ENCODE data around the gene KCNT1.

KCNT1 gene

DNA sequence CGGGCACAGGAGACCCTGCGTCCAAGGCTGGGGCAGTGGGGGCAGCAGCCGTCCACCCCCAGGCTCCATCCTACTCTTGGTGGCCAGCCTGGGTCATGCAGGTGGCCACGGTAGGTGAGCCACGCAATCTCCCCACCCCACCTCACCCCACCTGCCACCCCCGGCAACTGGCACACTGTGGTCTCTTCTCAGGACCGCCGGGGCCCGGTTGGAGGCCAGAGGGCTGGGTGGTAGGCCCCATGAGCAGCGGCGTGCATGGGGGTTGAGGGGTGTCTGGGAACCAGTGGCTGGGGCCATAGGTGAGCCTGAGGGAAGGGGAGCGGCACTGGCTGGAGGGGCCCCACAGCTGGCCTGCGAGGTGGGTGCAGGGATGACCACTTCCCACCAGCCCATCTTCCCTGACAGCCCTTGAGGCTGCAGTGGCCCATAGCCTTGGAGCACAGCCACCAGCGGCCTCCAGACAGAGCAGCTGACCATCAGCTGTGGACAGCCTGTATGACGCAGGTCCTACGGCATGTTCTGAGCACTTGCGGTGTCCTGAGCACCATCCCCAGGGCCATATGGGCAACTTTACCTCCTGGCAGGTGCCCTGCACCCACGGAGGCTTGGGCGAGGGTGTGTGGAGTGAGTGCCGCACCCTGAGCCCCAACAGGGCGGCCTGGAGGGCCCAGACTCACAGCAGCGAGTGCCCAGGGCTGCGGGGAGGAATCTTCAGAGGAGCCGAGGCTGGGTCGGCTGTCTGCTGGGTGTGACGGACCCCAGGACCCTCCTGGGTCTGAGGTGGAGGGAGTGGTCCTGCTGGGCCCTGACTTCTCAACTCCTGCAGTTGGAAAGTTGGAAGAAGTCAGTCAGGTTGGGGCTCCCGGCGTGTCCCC is 47.4 kb downstream of the KCNT1 start:
- no peak for DNase-seq (ENCODE audit: low read depth)
- TF ChIP-seq, protein P1, sequence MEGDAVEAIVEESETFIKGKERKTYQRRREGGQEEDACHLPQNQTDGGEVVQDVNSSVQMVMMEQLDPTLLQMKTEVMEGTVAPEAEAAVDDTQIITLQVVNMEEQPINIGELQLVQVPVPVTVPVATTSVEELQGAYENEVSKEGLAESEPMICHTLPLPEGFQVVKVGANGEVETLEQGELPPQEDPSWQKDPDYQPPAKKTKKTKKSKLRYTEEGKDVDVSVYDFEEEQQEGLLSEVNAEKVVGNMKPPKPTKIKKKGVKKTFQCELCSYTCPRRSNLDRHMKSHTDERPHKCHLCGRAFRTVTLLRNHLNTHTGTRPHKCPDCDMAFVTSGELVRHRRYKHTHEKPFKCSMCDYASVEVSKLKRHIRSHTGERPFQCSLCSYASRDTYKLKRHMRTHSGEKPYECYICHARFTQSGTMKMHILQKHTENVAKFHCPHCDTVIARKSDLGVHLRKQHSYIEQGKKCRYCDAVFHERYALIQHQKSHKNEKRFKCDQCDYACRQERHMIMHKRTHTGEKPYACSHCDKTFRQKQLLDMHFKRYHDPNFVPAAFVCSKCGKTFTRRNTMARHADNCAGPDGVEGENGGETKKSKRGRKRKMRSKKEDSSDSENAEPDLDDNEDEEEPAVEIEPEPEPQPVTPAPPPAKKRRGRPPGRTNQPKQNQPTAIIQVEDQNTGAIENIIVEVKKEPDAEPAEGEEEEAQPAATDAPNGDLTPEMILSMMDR (IDR thresholded peaks at IDR 0.05; ENCODE audit: low read length, missing control alignments), result no peak
- no peak overlapping the region for H3K4me3 ChIP-seq (replicated peaks; ENCODE audit: low read depth, low read length)

GRCh38 chr9:135750786-135751185 is 48.8 kb downstream of the KCNT1 start:
- no peak for DNase-seq (ENCODE audit: low read depth)
- no peak overlapping the region for H3K4me3 ChIP-seq (replicated peaks; ENCODE audit: low read depth, low read length)
- TF ChIP-seq, protein P1 (IDR thresholded peaks at IDR 0.05; ENCODE audit: low read length, missing control alignments), result no peak

GRCh38 chr9:135751501-135751900 is 49.5 kb downstream of the KCNT1 start:
- H3K4me3 ChIP-seq (replicated peaks; ENCODE audit: low read depth, low read length), result no peak overlapping the region
- TF ChIP-seq, protein P1 (IDR thresholded peaks at IDR 0.05; ENCODE audit: low read length, missing control alignments), result no peak
- no peak for DNase-seq (ENCODE audit: low read depth)

DNA sequence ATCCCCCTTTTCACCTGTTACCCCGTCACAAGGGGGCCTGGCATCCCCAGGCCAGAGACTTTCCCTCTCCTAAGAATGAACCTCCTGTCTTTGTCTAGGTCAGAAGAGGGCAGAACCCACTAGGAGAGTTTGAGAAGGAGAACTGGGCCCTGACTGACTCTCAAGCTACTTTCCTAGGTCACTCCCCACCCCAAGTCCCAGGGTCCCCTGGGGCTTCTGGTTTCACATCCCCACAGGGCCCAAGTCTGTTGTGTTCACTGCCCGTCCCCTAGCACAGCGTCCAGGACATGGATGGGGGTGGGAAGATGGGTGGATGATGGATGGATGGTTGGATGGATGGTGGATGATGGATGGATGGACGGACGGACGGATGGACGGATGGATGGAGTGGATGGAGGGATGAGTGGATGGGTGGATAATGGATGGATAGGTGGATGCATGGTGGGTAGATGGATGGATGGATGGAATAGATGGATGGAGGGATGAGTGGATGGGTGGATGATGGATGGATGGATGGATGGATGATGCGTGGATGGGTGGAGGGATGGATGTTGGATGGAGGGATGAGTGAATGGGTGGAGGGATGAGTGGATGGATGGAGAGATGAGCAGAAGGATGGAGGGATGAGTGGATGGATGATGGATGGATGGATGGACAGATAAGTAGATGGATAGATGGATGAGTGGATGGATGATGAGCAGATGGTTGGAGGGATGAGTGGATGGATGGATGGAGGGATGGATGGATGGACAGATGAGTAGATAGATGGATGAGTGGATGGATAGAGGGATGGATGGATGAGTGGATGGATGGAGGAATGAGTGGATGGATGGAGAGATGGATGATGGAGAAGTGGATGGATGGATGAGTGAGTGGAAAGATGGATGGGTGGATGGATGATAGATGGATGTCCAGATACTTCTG is 50.6 kb downstream of the KCNT1 start:
- TF ChIP-seq, protein P1 (IDR thresholded peaks at IDR 0.05; ENCODE audit: low read length, missing control alignments), result no peak
- DNase-seq (ENCODE audit: low read depth), result no peak

DNA sequence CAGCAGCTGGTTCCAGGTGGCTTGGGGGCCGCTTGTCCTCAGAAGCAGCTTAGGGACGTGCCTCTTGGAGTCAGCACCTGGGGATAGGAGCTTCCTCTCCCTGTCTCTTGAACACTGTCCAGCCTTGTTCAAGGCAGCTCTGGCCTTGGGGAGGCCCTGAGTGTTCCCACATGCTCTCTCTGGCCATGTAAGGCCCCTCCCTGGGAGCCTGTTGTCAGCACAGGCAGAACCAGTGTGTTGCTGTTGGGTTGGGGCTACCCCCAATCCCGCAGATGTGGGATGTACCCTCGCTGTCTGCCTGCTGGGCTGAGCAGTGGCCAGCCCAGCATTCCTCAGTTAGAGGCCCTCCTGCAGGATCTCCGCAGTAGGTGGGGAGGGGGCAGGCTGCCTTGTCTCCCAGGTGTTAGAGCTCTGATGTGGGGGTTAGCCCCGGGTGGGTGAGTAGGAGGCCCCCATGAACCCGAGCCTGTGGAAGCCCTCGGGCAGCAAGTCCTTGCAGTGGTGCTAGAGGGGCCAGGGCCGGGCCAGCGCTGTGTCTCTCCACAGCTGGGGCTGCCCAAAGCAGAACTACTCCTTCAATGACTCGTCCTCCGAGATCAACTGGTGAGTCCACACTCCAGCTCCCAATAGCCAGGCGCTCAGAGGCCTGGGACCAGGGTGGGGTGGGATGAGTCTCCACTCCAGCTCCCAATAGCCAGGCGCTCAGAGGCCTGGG is 51.6 kb downstream of the KCNT1 start:
- TF ChIP-seq, protein P1 (IDR thresholded peaks at IDR 0.05; ENCODE audit: low read length, missing control alignments), result no peak
- no peak for DNase-seq (ENCODE audit: low read depth)
- no peak overlapping the region for H3K4me3 ChIP-seq (replicated peaks; ENCODE audit: low read depth, low read length)

More for the DNA sequence above, 50.6 kb downstream of the KCNT1 start:
- no peak overlapping the region for H3K4me3 ChIP-seq (replicated peaks; ENCODE audit: low read depth, low read length)

DNA sequence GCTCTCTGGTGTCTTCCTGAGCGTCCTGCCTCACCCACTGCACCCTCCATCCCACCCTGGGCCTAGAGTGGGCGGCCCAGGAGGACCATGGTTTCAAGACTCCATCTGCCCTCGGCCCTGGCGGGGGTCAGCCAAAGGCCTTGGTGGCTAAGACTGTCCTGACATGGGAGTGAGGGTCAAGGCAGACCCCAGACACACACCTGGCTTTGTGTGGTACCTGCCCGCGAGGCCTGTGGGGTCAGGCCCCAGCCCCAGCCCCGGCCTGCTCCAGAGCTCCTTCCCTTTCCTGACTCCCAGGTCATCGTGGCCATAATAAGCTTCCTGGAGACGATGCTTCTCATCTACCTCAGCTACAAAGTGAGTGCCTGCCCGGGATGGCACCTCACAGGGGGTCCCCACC is 54.6 kb downstream of the KCNT1 start:
- TF ChIP-seq, protein P1 (IDR thresholded peaks at IDR 0.05; ENCODE audit: low read length, missing control alignments), result no peak
- no peak overlapping the region for H3K4me3 ChIP-seq (replicated peaks; ENCODE audit: low read depth, low read length)
- no peak for DNase-seq (ENCODE audit: low read depth)
